Ovary (tissue), 9 donors: ENCODE results near the gene PAFAH1B1. TPM values are rescaled to one million over a fixed set of nuclear protein-coding genes. Genes with fewer than 3 reads are reported as not detected.

Experiments
- DNase-seq, 5 donors: peaks; one replicate each; pipeline ENCODE4 v3.0.0-alpha.2; 2019 to 2020
- H3K27ac ChIP-seq, 2 donors: fragments of 200-600 bp; one replicate each; pipeline versions ENCODE4 v1.5.1 to v1.8.0; 2019 to 2022
- H3K27me3 ChIP-seq: fragments of 200-600 bp; one replicate; pipeline ENCODE4 v1.8.0; 2022
- H3K36me3 ChIP-seq: fragments of 200-600 bp; sonication (generic); one replicate; pipeline ENCODE4 v1.5.1; 2019
- H3K4me1 ChIP-seq: one replicate; pipeline ENCODE4 v1.8.1; 2013; ENCODE audit warnings: mild to moderate bottlenecking, moderate library complexity; ENCODE audit not compliant: insufficient read depth
- H3K4me3 ChIP-seq: fragments of 200-600 bp; sonication (generic); one replicate; pipeline ENCODE4 v1.5.1; 2017
- H3K9me3 ChIP-seq, 2 donors: fragments of 200-600 bp in 1 of 2; sonication (generic) in 1 of 2; one replicate each; pipeline versions ENCODE4 v1.5.1 to v1.8.1; 2013 to 2019; ENCODE audit warnings: mild to moderate bottlenecking in 1 of 2, moderate library complexity in 1 of 2
- CTCF ChIP-seq, 3 donors: fragments of 450-650 bp in 2 of 3; fragments of 200-600 bp in 1 of 3; IDR thresholded peaks; one replicate each; pipeline versions ENCODE4 v1.5.1 to v1.8.0; 2016 to 2022; ENCODE audit warnings: antibody characterized with exemption in 3 of 3, mild to moderate bottlenecking in 1 of 3
- EP300 ChIP-seq: sonication (generic); formaldehyde crosslinking; IDR thresholded peaks from one replicate; pipeline ENCODE4 v1.6.1; 2017; ENCODE audit warnings: antibody characterized with exemption
- POLR2A ChIP-seq: fragments of 450-650 bp; IDR thresholded peaks from one replicate; pipeline ENCODE4 v1.6.1; 2017; ENCODE audit warnings: antibody characterized with exemption, mild to moderate bottlenecking, moderate library complexity
- whole genome bisulfite sequencing, 3 donors: extraction: QIAGEN DNeasy Blood & Tissue Kit in 1 of 3; methylation state at CpG; one replicate each; pipeline versions ENCODE4 v1.1.5 to v1.1.7; 2013 to 2017; 5-methylcytosine and 5-hydroxymethylcytosine counted together
- intact Hi-C, 4 donors: fragments of 100-400 bp; cut with DNase I; formaldehyde crosslinking; loops; one replicate each; pipeline versions ENCODE4 v1.11.0 to v1.15.1; 2022 to 2023
- polyA plus RNA-seq, 2 donors: library from polyadenylated mRNA; stranded (reverse); fragments of 200-250 nt in 1 of 2; fragments of 350-450 nt in 1 of 2; fragmentation: Illumina TruSeq in 1 of 2; extraction: RNeasy Lipid Tissue Mini Kit (QIAGEN cat#74804) in 1 of 2; gene quantifications; one replicate each; pipeline ENCODE4 v1.2.3, GENCODE V29; 2013 to 2014
- total RNA-seq, 7 donors: library from RNA; depleted of rRNA in 2 of 7; stranded (reverse); fragments of >200 nt in 2 of 7; fragmentation: NEBNext Ultra II Directional in 3 of 7; extraction: Animal tissue kit (Norgen Biotek cat#: 25700) in 3 of 7; gene quantifications; one replicate each; pipeline versions ENCODE4 v1.1.0 to v1.2.4, GENCODE V29; 2016 to 2023
- donor health status: DM: no; HTN: no; CAD: no; lungs with moderate emphysema.
- donor health status: DM: no; HTN: no; CAD: no.
- donor health status: Bipolar disorder and iron deficiency.
- donor health status: DM: yes; HTN: yes; CAD: no.
- donor health status: DM: no; HTN: no; CAD: no.
- donor health status: DM: yes; HTN: yes; CAD: no.

Gene PAFAH1B1
- total and polyA plus RNA-seq, 9 donors: 36.5 to 125 (median 99.0) TPM

GRCh38 chr17:2688351-2689342 lies 95.2 kb downstream of the PAFAH1B1 start:
- H3K36me3 ChIP-seq: no peaks in the 10 kb centered on the region
- TF ChIP-seq EP300 (no peak), POLR2A (no peak), CTCF (IDR thresholded peaks at IDR 0.05) (no peak)
- intact Hi-C loops: loop anchor here in 1 of 4 donors (10.0 kb wide), 1 partner anchor 304 kb away; no protein-coding TSS in a partner anchor
- peak in 3 of 5 donors; percentile 29 to 54 (median 34) for DNase-seq
- H3K27ac ChIP-seq: no peak overlapping the region
- H3K9me3 ChIP-seq: no peaks in the 10 kb centered on the region
- H3K4me3 ChIP-seq: no peak overlapping the region
- 47 to 61% (median 50%) methylated on average over 27 of the region's 27 CpGs for WGBS, 3 donors
- H3K27me3 ChIP-seq: no peaks in the 10 kb centered on the region
- H3K4me1 ChIP-seq: no peaks in the 10 kb centered on the region

GRCh38 chr17:2689411-2690164 lies 96.1 kb downstream of the PAFAH1B1 start:
- no peaks in the 10 kb centered on the region for H3K36me3 ChIP-seq
- DNase-seq: peak in 2 of 5 donors; percentile 21 to 48
- H3K27me3 ChIP-seq: no peaks in the 10 kb centered on the region
- 24 to 65% (median 35%) methylated on average over 39 to 40 of the region's 40 CpGs for WGBS, 3 donors
- H3K27ac ChIP-seq: no peak overlapping the region
- H3K4me1 ChIP-seq: no peaks in the 10 kb centered on the region
- TF ChIP-seq EP300: no peak
- no peak for TF ChIP-seq POLR2A
- TF ChIP-seq CTCF (IDR thresholded peaks at IDR 0.05): no peak
- no peaks in the 10 kb centered on the region for H3K9me3 ChIP-seq
- no peak overlapping the region for H3K4me3 ChIP-seq
- intact Hi-C loops: loop anchor here in 1 of 4 donors (10.0 kb wide), 1 partner anchor 305 kb away; no protein-coding TSS in a partner anchor

GRCh38 chr17:2690165-2691068 lies 97.0 kb downstream of the PAFAH1B1 start:
- H3K9me3 ChIP-seq: no peaks in the 10 kb centered on the region
- H3K4me1 ChIP-seq: no peaks in the 10 kb centered on the region
- peak in 3 of 5 donors; percentile 21 to 44 (median 21) for DNase-seq
- intact Hi-C loops: no loop called here
- no peak overlapping the region for H3K4me3 ChIP-seq
- no peaks in the 10 kb centered on the region for H3K36me3 ChIP-seq
- WGBS, 3 donors: 81 to 88% (median 87%) methylated on average over 54 to 55 of the region's 55 CpGs
- no peaks in the 10 kb centered on the region for H3K27me3 ChIP-seq
- TF ChIP-seq EP300 (no peak), CTCF (IDR thresholded peaks at IDR 0.05) (no peak), POLR2A (no peak)
- H3K27ac ChIP-seq: no peak overlapping the region
